Skeletal muscle cell (primary cell): Measurements from ENCODE around the gene MTMR11.
"Not testable (repeated sequence)": the region's sequence is repeated elsewhere in the genome, so short reads cannot be mapped to it uniquely, and the experiment has no call there.

Experiments
- DNase-seq: peaks from one replicate; pipeline ENCODE4 v3.0.0-alpha.2; 2010; ENCODE audit warnings: low read depth
- H3K4me3 ChIP-seq: 2 replicates; pipeline ENCODE4 v1.5.1; 2011; ENCODE audit warnings: low read depth, mild to moderate bottlenecking, control low read depth, low read length, moderate library complexity

The MTMR11 gene

DNA sequence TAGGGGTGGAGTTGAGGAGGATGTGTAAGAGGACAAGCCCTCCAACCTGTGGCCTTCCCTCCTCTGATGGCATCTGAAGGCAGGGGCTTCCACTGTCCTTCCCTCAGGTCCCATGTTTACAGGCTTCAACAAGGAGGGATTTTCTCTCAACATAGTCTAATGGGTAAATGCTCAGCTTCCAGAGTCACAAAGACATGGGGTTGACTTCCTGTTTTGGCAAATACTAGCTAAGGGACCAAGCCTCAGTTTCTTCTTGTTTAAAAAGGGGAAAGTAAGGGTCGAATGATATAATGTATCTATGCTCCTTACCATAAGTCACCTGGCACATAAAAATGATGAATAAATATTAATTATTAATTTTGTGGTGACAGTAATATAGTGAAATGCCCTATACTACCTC lies 22.1 kb downstream of the MTMR11 start:
- H3K4me3 ChIP-seq, result no peak overlapping the region
- DNase-seq, result no peak

DNA sequence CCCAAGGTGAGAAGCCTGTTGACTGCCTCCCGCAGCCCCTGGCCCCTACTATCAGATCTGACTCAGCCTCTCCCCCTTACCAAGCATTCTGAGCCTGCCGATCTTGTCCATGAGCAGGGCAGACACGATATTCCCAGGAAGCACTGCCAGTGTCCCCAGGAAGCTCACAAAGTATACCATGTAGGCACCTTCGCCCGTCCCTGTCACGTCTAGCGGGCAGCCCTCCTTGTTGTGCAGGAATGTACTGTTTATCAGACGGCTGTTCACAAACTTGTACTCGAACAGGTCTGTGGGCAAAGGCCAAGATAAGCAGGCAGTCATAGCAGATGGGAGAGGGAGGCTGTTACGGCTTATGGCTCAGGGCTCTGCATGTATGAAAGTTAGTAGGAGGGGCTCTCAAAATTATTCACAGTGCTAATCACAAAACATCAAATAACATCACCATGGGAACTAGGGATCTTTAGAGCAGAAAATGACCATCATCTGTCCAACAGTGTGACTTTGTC lies 30.1 kb downstream of the MTMR11 start:
- H3K4me3 ChIP-seq, result no peak overlapping the region
- DNase-seq, result no peak

DNA sequence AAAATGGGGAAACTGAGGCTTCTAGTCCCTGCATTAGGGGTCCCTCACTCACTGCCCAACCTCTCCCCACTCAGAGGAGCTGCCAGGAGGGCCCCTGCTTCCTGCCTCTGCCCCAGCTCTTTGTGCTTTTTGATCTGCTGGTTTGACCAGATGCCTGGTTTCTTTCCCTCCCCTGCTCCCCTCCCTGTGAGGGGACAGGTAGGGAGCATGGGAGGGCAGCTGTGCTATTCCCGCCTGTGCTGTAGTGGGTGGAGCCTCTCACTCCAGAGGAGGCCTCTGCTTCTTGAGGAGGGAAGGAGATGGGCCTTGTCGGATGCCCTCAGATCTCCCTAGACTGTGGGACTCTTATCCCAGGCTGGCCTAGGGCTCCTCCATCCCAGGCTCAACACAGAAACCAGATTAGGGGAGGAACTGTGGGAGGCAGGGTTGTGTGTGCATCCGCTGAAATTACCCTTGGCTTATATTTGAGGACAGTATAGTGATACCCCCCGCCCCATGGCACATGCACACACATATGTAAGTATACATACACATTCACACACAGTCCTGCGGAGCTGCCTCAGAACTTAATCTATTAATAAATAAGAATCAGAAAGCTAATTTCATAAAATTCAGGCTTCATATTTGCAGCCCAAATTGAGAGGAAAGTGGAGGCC lies 32.7 kb downstream of the MTMR11 start:
- no peak overlapping the region for H3K4me3 ChIP-seq
- DNase-seq, result no peak

DNA sequence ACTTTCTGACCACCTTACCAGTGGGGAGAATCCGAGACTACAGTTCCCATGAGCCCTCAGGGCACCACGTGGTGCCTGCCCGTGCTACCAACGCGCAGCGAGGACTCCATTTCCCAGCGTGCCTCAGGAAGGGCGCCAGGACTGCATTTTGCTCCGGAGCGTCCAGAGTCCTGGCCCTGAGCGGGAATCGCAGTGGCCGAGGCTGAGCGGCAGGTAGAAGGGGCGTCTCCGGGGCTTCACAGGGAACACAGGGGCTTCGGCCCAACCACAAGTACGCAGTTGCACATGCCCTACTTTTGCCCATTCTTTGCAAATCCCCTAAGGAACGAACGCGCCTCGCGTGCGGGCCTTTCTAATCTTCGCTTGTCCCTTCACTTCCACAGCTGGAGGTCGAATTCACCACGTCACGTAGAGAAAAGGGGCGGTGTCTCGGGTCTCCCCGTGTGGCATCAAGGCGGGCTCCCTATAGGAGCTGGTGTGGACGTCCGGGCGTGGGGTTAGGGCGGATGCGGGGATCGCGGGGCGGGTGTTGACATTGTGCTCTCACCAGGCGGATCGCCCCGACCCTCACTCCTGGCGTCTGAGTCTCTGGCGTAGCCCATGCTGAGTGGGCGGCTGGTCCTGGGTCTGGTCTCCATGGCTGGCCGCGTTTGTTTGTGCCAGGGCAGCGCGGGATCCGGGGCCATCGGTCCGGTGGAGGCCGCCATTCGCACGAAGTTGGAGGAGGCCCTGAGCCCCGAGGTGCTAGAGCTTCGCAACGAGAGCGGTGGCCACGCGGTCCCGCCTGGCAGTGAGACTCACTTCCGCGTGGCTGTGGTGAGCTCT lies 37.0 kb downstream of the MTMR11 start, which contains the start of gene BOLA1:
Gene BOLA1, plus strand, starts transcription at position 109 of the 825 bp plus-strand sequence. Its CDS starts 492 bp downstream, at position 601.
- peak; percentile 71 for DNase-seq
- H3K4me3 ChIP-seq, result peak within 1 kb of the TSS; percentile 57

DNA sequence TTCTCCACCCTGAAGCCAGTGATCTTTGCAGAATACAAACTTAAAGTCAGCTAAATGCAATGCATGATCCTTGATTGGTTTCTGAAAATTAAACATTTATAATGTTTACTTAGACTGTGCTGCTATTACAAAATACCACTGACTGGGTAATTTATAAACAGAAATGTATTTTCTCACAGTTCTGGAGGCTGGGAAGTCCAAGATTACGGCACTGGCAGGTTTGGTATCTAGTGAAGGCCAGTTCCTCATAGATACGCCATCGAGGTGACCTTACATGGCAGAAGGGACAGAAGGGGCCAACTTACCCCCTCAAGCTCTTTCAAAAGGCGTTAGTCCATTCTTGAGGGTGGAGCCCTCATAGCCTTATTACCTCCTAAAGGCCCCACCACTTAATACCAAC lies 40.1 kb downstream of the MTMR11 start:
- no peak overlapping the region for H3K4me3 ChIP-seq
- no peak for DNase-seq

DNA sequence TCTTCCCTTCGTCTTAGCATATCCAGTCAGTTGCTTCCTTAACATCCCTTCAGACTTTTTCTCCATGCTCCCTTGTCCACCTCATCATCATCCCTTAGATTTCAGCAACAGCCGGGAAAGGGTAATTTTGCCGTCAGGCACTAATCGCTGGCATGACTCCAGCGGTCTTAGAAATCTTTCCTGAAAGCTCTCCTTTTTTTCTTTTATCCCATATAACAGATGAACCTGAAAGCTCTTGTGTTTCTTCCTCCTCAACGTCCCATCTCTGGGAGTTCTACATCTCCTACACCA lies 47.7 kb downstream of the MTMR11 start:
- peak overlapping the region; percentile 76 for H3K4me3 ChIP-seq
- no peak for DNase-seq

DNA sequence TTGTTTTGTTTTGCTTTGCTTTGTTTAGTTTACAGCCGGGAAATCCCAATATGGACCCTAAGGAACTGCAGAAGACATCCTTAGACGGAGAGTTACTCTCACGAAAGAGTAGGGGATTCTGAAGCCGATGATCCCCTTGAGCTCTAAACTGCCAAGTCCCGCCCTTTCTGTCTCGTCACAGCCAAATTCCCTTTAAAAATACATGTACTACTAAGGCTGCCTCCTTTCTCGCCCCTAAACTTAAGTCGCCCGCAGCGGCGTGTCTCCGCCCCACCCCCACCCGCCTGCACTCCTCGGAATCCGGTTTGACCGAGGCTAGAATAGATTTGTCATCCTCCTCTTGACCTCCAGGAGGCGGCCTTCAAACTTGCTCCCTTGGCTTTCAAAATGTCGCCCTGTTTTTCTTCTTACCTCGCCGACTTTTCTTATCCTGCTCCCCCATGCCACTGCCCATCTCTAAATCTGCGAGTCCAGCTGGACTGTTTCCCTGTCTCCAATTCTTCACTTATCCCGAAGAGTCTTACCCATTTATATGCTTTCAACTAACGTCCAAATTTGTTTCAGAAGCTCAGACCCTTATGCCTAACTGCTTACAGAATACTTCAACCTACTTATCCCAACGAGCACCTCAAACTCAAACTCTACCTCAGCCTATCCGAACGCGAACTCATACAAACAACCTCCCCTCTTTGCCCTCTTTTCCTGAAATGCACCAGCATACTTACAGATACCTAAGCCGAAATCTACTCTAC lies 48.3 kb downstream of the MTMR11 start:
- DNase-seq, result peak; percentile 66
- peak overlapping the region; percentile 76 for H3K4me3 ChIP-seq

DNA sequence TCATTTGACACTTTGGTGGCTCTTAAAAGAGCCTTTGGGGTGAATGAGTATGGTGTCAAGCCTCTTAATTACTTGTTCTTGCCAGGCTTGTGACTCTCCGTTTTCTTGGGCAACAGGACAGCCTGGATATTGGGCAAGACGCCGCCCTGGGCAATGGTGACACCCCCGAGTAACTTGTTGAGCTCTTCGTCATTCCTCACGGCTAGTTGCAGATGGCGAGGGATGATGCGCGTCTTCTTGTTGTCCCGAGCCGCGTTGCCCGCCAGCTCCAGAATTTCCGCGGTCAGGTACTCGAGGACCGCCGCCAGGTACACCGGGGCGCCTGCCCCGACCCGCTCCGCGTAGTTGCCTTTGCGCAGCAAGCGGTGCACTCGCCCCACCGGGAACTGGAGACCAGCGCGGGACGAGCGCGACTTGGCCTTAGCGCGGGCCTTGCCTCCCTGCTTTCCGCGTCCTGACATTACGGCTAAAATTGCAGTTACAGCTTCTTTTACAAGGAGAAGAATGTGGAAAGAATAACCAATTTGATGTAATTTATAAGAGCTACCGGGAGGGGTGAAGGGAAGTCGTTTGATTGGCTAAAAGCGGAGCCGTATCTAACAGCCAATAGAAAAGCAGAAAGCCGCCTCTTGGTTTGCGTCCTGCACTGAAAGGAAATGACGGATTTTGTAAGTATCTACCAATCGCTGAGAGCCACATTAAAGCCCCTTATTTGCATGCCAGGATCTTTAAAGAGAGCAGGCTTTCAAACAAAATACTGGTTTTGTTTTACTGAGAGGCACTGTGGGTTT lies 49.0 kb downstream of the MTMR11 start:
- peak overlapping the region; percentile 76 for H3K4me3 ChIP-seq
- peak; percentile 95 for DNase-seq

DNA sequence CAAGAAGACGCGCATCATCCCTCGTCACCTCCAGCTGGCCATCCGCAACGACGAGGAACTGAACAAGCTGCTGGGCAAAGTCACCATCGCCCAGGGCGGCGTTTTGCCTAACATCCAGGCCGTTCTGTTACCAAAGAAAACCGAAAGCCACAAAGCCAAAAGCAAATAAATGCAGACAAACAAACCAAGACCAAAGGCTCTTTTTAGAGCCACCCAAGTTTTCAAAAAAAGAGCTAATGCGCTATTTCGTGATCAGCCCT lies 49.6 kb downstream of the MTMR11 start:
- DNase-seq, result not testable (repeated sequence)

DNA sequence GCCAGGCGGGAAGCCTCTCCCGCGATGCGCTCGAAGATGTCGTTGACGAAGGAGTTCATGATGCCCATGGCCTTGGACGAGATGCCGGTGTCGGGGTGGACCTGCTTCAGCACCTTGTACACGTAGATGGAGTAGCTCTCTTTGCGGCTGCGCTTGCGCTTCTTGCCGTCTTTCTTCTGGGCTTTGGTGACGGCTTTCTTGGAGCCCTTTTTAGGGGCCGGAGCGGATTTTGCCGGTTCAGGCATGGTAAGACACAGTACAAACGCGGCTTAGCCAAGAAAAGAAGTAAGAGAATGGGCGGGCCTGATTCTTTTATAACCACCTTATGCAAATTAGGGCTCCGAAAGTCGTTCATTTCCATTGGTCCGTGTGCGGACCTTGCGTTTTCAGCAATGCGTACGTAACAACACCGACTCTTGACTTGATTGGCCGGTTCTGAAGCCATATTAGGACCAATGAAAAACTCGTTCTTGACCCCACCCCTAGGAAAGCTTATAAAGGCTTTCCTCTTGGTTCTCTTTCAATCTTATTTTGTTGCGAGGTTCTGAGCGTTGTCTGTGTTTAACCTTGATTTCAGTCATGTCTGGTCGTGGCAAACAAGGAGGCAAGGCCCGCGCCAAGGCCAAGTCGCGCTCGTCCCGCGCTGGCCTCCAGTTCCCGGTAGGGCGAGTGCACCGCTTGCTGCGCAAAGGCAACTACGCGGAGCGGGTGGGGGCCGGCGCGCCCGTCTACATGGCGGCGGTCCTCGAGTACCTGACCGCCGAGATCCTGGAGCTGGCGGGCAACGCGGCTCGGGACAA lies 50.1 kb downstream of the MTMR11 start:
- peak; percentile 99 for DNase-seq
- H3K4me3 ChIP-seq, result peak overlapping the region; percentile 76

More for the DNA sequence above, 49.6 kb downstream of the MTMR11 start:
- H3K4me3 ChIP-seq, result peak overlapping the region; percentile 76

DNA sequence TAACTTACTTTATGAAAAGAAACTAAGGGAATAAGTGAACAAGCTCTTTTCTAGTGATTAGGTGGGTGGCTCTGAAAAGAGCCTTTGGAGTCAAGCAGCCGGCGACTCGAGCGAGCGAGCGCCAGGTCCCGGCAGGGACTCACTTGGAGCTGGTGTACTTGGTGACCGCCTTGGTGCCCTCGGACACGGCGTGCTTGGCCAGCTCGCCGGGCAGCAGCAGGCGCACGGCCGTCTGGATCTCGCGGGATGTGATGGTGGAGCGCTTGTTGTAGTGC lies 50.6 kb downstream of the MTMR11 start:
- H3K4me3 ChIP-seq, result peak overlapping the region; percentile 76
- not testable (repeated sequence) for DNase-seq

DNA sequence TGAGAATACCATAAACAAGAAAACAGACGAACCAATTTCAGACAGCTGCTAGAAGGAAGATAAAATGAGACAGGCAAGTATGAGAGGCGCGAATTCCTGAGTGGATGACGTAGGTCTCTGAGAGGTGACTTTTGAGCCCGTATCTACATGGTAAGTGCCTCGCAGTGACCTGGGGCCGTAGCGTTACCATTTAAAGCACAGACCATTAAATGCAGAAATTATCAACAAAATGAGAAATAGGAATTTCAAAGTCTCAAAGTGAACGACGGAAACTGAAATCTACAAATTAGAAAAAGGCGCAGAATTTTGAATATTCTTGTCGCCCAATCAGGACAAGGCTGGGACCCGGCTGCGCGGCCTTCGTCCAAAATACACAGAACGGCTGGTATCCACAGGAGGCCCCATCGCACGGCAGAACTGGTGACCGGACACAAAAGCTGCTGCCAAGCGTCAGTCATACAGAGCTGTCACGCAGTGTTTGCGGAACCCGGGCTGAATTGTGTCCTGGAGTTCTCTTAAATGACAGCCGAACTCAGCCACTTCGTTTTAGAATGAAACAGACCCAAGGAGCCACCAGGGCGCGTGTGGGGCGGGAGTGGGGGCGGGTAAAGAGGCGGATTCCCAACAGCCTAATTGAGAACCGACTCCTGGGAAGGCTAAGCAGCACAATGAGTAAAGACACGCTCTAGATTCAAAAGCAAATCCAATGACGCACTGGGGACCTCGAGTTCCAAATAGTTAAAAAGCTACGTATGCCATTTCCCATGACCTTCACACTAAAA lies 51.1 kb downstream of the MTMR11 start:
- H3K4me3 ChIP-seq, result peak overlapping the region; percentile 76
- DNase-seq, result no peak

DNA sequence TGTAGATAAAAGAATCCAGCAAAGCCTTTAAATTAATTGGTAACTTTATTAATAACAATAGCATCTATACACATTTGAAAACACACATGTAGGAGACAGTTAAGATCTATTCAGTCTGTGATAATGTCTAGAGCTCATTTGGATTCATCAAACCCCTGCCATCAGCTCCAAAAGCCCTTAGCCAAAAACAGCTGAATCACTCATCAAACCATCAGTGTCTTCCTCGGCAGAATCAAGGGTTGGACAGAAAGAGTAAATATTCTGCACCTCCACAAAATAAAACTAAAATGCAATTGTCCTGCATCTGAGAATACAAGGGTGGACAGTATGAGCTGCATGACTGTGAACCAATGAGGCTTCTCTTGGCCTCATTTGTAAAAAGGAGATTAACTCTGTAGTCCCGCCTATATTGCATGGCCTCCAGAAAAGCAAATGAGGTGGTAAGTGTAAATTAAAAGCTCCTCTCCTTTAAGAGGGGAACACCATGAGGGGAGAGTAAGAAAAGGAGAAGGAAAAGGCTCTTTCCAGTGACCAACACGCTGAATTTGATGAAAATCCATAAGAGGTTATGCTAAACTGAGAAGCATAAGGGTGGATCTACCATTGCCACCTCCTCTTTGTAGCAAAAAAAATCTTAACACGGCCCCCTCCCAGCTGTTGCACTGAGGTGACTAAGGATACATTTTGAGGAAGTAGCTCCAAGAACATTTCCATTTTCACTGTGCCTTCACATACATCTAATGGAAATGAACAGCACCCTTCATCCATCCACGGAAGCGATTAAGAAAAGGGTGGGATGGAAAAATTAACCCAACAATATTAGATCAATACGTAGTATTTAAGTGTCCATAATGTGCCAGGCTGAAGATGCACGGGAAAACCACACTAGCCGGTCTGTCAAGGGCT lies 52.0 kb downstream of the MTMR11 start:
- no peak for DNase-seq
- H3K4me3 ChIP-seq, result peak overlapping the region; percentile 76

DNA sequence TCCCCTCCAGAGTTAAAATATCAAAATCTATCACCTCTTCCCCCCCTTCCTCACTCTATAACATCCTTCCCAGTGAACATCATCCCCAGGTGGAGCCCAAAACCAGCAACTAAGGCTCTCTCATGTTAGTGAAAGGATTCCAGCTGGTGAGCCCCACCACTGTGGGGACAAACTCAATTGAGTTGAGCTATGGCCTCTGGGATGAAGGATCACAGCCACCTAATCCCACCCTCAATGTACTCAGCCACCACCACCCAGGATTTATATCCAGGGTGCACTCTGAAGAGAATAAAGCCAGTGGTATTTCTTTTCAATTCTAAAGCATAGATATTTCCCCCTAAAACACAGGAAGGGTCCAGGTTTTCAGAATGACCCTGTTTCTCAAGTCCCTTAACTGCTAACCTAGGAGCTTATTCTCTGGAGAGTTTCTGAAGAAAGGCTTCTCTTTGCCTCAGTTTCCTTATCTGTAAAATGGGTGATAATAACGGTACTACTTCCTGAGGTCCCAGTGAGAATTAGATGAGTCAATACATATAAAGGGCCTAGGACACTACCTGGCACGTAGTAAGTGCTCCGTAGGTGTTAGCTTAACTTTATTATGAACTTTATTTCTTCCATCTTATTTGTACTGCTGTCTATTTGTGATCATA lies 53.0 kb downstream of the MTMR11 start:
- no peak for DNase-seq
- no peak overlapping the region for H3K4me3 ChIP-seq

DNA sequence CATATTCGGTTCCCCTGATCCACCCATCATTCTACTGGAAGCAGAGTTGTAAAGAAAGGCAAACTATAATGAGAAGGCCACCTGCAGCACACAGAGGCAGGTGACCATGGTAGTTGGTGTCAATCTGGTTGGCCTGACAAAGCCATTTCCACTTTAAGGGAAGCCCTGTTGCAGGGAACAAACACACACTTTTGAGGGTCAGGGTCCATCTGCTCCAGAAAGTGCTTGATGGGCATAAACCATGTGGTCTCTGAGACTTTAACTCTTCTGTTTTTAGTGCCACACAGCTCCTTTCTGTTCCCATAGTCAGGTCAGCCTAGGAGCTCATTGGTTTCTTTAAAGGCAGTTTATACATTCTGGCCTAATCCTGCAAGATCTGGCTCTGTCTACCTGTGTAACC lies 54.8 kb downstream of the MTMR11 start:
- no peak for DNase-seq
- H3K4me3 ChIP-seq, result no peak overlapping the region

DNA sequence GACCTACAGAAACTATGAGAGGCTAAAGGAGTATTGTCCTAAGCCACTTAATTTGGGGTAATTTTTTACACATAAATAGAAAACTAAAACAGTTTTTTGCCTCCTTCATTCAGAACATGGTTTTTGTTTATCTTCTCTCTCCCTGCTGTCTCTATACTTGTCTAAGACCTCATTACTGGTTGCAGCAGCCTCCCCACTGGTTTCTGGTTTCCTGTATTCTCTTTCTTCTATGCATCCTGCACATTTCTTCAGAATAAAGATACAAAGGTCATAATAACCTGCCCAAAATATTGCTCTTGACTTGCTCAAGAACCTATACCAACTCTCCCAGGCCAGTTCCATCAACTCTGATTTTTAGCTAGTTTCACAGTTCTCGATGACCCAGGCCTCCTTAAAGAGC lies 57.1 kb downstream of the MTMR11 start:
- DNase-seq, result no peak
- H3K4me3 ChIP-seq, result no peak overlapping the region
